OCI-LY7 (cell line): ENCODE data around the gene CACNA1H. TPM values are rescaled to one million over a fixed set of nuclear protein-coding genes. Genes with fewer than 3 reads are reported as not detected.

Experiments used
- BruUV-seq: library from RNA; stranded (reverse); fragments of 400-500 nt; replicated peaks from 2 replicates; lab custom pipeline; 2021; lab: Mats Ljungman, UMichigan
- CTCF ChIA-PET: fragments of 300-600 bp; sonication (Branson Sonifier 250); formaldehyde crosslinking; loops from one replicate; lab custom pipeline; 2022; ENCODE audit warnings: antibody characterized with exemption; ENCODE audit not compliant: unreplicated experiment; lab: Charles Lee
- POLR2A ChIA-PET: fragments of 300-600 bp; sonication (Branson Sonifier 250); formaldehyde crosslinking; loops from one replicate; lab custom pipeline; 2022; ENCODE audit warnings: antibody characterized with exemption; lab: Charles Lee
- DNase-seq: peaks from one replicate; pipeline ENCODE4 v3.0.0-alpha.2; 2015; ENCODE audit warnings: low spot score
- H2AFZ ChIP-seq: fragments of 200-600 bp; sonication (generic), shearing (Covaris generic); 2 replicates; pipeline ENCODE4 v1.6.1; 2014; ENCODE audit warnings: mild to moderate bottlenecking, antibody characterized with exemption, low read length, moderate library complexity
- H3K27ac ChIP-seq: fragments of 200-600 bp; sonication (generic); 2 replicates; pipeline ENCODE4 v1.5.1; 2014; ENCODE audit warnings: mixed run types, low read depth, mild to moderate bottlenecking, moderate library complexity, low read length, inconsistent platforms; ENCODE audit not compliant: poor library complexity, severe bottlenecking
- H3K36me3 ChIP-seq: fragments of 200-600 bp; sonication (generic); 2 replicates; pipeline ENCODE4 v1.6.1; 2014; ENCODE audit warnings: mild to moderate bottlenecking, antibody characterized with exemption, low read length, moderate library complexity, mixed read lengths; ENCODE audit not compliant: insufficient read depth
- H3K4me1 ChIP-seq: fragments of 200-600 bp; sonication (generic); 2 replicates; pipeline ENCODE4 v1.5.1; 2014; ENCODE audit warnings: mild to moderate bottlenecking, low read length; ENCODE audit not compliant: insufficient read depth, poor library complexity, severe bottlenecking
- H3K4me2 ChIP-seq: fragments of 200-600 bp; sonication (generic); 2 replicates; pipeline ENCODE4 v1.6.1; 2014; ENCODE audit warnings: mild to moderate bottlenecking, low read length
- H3K4me3 ChIP-seq: fragments of 200-600 bp; sonication (generic); 2 replicates; pipeline ENCODE4 v1.5.1; 2014; ENCODE audit warnings: mild to moderate bottlenecking, low read depth, low read length; ENCODE audit not compliant: poor library complexity, severe bottlenecking
- H3K79me2 ChIP-seq: fragments of 200-600 bp; sonication (generic); 2 replicates; pipeline ENCODE4 v1.6.1; 2016; ENCODE audit warnings: low read depth, mild to moderate bottlenecking, low read length, moderate library complexity, mixed read lengths; ENCODE audit not compliant: insufficient read depth
- H3K9me2 ChIP-seq: fragments of 200-600 bp; sonication (generic); 2 replicates; pipeline ENCODE4 v1.6.1; 2016; ENCODE audit warnings: mild to moderate bottlenecking, low read length, mixed read lengths; ENCODE audit not compliant: insufficient read depth
- H3K9me3 ChIP-seq: fragments of 200-600 bp; sonication (generic); 2 replicates; pipeline ENCODE4 v1.6.1; 2014; ENCODE audit warnings: mild to moderate bottlenecking, mixed run types, low read length, mixed read lengths
- H4K20me1 ChIP-seq: fragments of 200-600 bp; sonication (generic); 2 replicates; pipeline ENCODE4 v1.6.1; 2014; ENCODE audit warnings: mild to moderate bottlenecking, antibody characterized with exemption, low read length, moderate library complexity, mixed read lengths; ENCODE audit not compliant: insufficient read depth
- CTCF ChIP-seq: fragments of 200-600 bp; sonication (generic); conservative IDR thresholded peaks from 2 replicates; pipeline ENCODE4 v1.5.1; 2014; ENCODE audit warnings: mild to moderate bottlenecking, antibody characterized with exemption, low read length, moderate library complexity, mixed read lengths
- EZH2phosphoT487 ChIP-seq: fragments of 200-600 bp; sonication (generic); IDR thresholded peaks from 2 replicates; pipeline ENCODE4 v1.6.1; 2018; ENCODE audit warnings: low read depth, borderline replicate concordance, mild to moderate bottlenecking, mixed run types, antibody characterized with exemption, low read length, moderate library complexity, mixed read lengths
- intact Hi-C: fragments of 100-400 bp; cut with micrococcal nuclease; formaldehyde crosslinking; loops from one replicate; pipeline ENCODE4 v1.10.0; 2022; ENCODE audit not compliant: unreplicated experiment
- total RNA-seq, 2 experiments: library from RNA; depleted of rRNA in 1 of 2; stranded (reverse); fragments of >200 nt in 1 of 2; shearing (Covaris generic) in 1 of 2; gene quantifications; 2 replicates each; pipeline ENCODE4 v1.2.3, GENCODE V29; 2014 to 2022

CACNA1H gene
- total RNA-seq, 2 experiments from 2014 or later: not detected

DNA sequence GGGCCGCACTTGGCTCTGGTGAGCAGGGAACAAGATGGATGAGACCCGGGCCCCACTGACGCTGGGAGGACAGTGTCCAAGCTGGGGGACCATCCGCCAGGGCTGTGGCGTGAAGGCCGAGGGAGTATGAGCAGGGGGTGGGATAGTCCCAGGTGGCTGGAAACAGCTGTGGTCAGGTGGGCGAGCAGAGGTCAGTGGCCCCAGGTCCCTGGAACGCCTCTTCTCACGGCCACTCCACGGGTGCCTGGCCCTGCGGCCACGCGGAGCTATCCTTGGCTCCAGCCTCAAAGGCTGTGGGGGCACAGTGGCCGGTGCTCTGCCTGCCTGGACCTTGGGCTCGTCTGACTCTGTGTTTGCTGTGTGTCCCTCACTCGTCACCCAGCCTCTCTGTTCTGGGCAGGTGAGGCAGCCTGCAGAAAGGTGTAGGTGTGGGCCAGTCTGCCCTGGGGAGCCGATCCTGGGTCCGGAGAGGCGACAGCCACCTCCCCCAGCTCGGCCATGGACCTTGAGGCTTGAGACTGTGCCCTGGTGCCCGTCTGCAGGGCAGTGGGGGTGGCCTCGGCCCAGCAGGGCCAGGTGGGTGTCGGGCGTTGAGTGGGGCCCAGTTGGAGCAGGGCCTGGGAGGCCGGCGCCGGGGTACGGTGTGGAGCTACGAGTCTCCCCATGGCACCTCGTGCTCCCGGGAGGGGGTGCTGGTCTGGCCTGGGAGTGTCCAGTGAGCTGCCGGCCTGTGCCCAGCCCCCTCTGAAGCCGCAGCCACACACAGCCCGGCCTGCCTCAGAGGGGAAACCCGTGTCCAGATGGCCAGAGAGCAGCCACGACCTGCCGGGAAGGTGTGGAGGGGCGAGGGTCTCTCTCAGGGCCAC is 10.0 kb downstream of the CACNA1H start:
- ChIA-PET POLR2A (no interaction called here), CTCF (no interaction called here)
- no peak overlapping the region for H3K4me3 ChIP-seq
- H3K36me3 ChIP-seq: no peaks in the 10 kb centered on the region
- no peak overlapping the region for H2AFZ ChIP-seq
- H4K20me1 ChIP-seq: no peaks in the 10 kb centered on the region
- TF ChIP-seq EZH2phosphoT487 (no peak), CTCF (no peak)
- no TSS peak for BruUV-seq
- no peaks in the 10 kb centered on the region for H3K79me2 ChIP-seq
- H3K4me2 ChIP-seq: no peak overlapping the region
- no peaks in the 10 kb centered on the region for H3K9me3 ChIP-seq
- intact Hi-C loops: no loop called here
- H3K4me1 ChIP-seq: no peaks in the 10 kb centered on the region
- DNase-seq: no peak
- no peak overlapping the region for H3K27ac ChIP-seq
- H3K9me2 ChIP-seq: no peaks in the 10 kb centered on the region

- Histone ChIP-seq H3K9me3 (no peaks in the 10 kb centered on the region), H3K36me3 (no peaks in the 10 kb centered on the region), H3K79me2 (no peaks in the 10 kb centered on the region), H3K4me3 (no peak overlapping the region), H2AFZ (no peak overlapping the region), H3K4me2 (no peak overlapping the region), H3K4me1 (no peaks in the 10 kb centered on the region), H3K27ac (no peak overlapping the region), H4K20me1 (no peaks in the 10 kb centered on the region), H3K9me2 (no peaks in the 10 kb centered on the region)
- TF ChIP-seq EZH2phosphoT487 (no peak), CTCF (no peak)
- BruUV-seq: no TSS peak
- CTCF ChIA-PET: no interaction called here
- intact Hi-C loops: no loop called here
- POLR2A ChIA-PET: no interaction called here
- no peak for DNase-seq
These were observed 10.7 kb downstream of the CACNA1H start for GRCh38 chr16:1163567-1164055.

GRCh38 chr16:1164382-1164781 is 11.5 kb downstream of the CACNA1H start:
- Histone ChIP-seq H3K9me2 (no peaks in the 10 kb centered on the region), H4K20me1 (no peaks in the 10 kb centered on the region), H3K4me3 (no peak overlapping the region), H3K4me1 (no peaks in the 10 kb centered on the region), H2AFZ (no peak overlapping the region), H3K9me3 (no peaks in the 10 kb centered on the region), H3K4me2 (no peak overlapping the region), H3K36me3 (no peaks in the 10 kb centered on the region), H3K79me2 (no peaks in the 10 kb centered on the region), H3K27ac (no peak overlapping the region)
- no TSS peak for BruUV-seq
- no peak for TF ChIP-seq EZH2phosphoT487
- no peak for TF ChIP-seq CTCF
- intact Hi-C loops: no loop called here
- CTCF ChIA-PET: no interaction called here
- POLR2A ChIA-PET: no interaction called here
- no peak for DNase-seq
